Mesendoderm (in vitro differentiated cells): Measurements from ENCODE around the gene BEST2.
A peak's percentile ranks its signal among the peaks of the same experiment; 100 is the strongest.

Experiments used
- DNase-seq: peaks from one replicate; pipeline ENCODE4 v3.0.0; 2013
- H2AK5ac ChIP-seq: 2 replicates; pipeline ENCODE4 v1.6.1; 2013; ENCODE audit warnings: low read length, inconsistent platforms
- H2BK120ac ChIP-seq: 2 replicates; pipeline ENCODE4 v1.6.1; 2013; ENCODE audit warnings: low read depth, mild to moderate bottlenecking, low read length, moderate library complexity, mixed read lengths
- H2BK15ac ChIP-seq: replicated peaks from 2 replicates; pipeline ENCODE4 v1.6.1; 2013; ENCODE audit warnings: low read depth, mild to moderate bottlenecking, moderate library complexity
- H2BK5ac ChIP-seq: 2 replicates; pipeline ENCODE4 v1.6.1; 2013; ENCODE audit warnings: low read length, inconsistent platforms
- H3K18ac ChIP-seq: 2 replicates; pipeline ENCODE4 v1.6.1; 2013; ENCODE audit warnings: mild to moderate bottlenecking, low read length, mixed read lengths
- H3K23ac ChIP-seq: one replicate; pipeline ENCODE4 v1.6.1; 2013; ENCODE audit warnings: low read length
- H3K27ac ChIP-seq: 2 replicates; pipeline ENCODE4 v1.5.1; 2013; ENCODE audit warnings: low read depth, mild to moderate bottlenecking, inconsistent platforms, low read length, moderate library complexity
- H3K27me3 ChIP-seq: 2 replicates; pipeline ENCODE4 v1.6.1; 2013; ENCODE audit warnings: low read length, control low read depth, mild to moderate bottlenecking, inconsistent platforms; ENCODE audit not compliant: insufficient read depth, poor library complexity
- H3K36me3 ChIP-seq: 2 replicates; pipeline ENCODE4 v1.6.1; 2013; ENCODE audit warnings: low read length, inconsistent platforms; ENCODE audit not compliant: control insufficient read depth, insufficient read depth
- H3K4ac ChIP-seq: one replicate; pipeline ENCODE4 v1.6.1; 2013; ENCODE audit warnings: low read depth, mild to moderate bottlenecking, low read length, moderate library complexity
- H3K4me1 ChIP-seq: 2 replicates; pipeline ENCODE4 v1.6.1; 2013; ENCODE audit warnings: low read depth, low read length, inconsistent platforms; ENCODE audit not compliant: control insufficient read depth
- H3K4me2 ChIP-seq: 2 replicates; pipeline ENCODE4 v1.6.1; 2013; ENCODE audit warnings: low read length
- H3K4me3 ChIP-seq: 2 replicates; pipeline ENCODE4 v1.5.1; 2013; ENCODE audit warnings: mild to moderate bottlenecking, low read length
- H3K56ac ChIP-seq: one replicate; pipeline ENCODE4 v1.6.1; 2013; ENCODE audit warnings: low read length
- H3K79me1 ChIP-seq: 2 replicates; pipeline ENCODE4 v1.6.1; 2013; ENCODE audit warnings: low read length, inconsistent platforms
- H3K79me2 ChIP-seq: 2 replicates; pipeline ENCODE4 v1.6.1; 2013; ENCODE audit warnings: mild to moderate bottlenecking, low read length; ENCODE audit not compliant: control insufficient read depth, insufficient read depth
- H3K9ac ChIP-seq: 2 replicates; pipeline ENCODE4 v1.6.1; 2013; ENCODE audit warnings: low read length, inconsistent platforms
- H4K5ac ChIP-seq: one replicate; pipeline ENCODE4 v1.6.1; 2013; ENCODE audit warnings: low read length
- H4K8ac ChIP-seq: one replicate; pipeline ENCODE4 v1.6.1; 2013; ENCODE audit warnings: low read depth, mild to moderate bottlenecking, control low read depth, low read length, moderate library complexity
- WGBS: extraction: QIAGEN DNeasy Blood & Tissue Kit; methylation state at CpG from one replicate; pipeline ENCODE4 v1.1.7; 2013; ENCODE audit warnings: low lambda C conversion rate, missing lambda C conversion rate; ENCODE audit not compliant: insufficient coverage; ENCODE audit errors: extremely low coverage; 5-methylcytosine and 5-hydroxymethylcytosine counted together

BEST2 gene

DNA sequence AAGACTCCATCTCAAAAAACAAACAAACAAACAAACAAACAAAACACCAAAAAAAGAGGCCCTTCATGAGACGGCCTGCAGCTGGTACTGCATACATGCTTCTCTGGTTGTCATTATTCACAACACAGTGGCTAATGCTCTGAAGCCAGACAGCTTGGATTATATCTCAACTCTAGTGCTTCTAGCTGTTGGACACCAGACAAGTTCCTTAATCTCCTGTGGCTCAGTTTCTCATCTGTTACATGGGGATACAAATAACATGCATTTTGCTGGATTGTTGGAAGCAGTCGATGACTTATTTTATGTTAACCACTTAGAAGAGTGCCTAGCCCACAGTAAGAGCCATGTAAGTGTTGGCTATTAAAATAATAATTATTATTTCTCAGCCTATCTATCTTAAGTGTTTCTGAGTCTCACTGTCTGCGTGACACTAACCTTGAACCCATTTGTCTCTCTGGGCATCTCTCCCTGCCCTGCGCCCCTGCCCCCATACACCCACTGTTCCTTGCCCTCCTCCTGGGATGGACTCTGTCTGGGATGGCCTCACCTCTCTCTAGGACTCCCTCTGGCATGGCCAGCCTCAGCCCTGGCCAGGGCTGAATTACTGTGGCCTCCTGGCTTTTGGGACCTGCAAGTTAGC is 36.6 kb downstream of the BEST2 start:
- Histone ChIP-seq H3K79me2 (peaks cover 1% of the 10 kb centered on the region), H2BK120ac (no peak overlapping the region), H4K5ac (no peak overlapping the region), H4K8ac (no peak overlapping the region), H2AK5ac (peak overlapping the region; percentile 72), H3K23ac (peak overlapping the region; percentile 6), H3K27me3 (no peaks in the 10 kb centered on the region), H3K4me2 (no peak overlapping the region), H2BK15ac (no peak overlapping the region), H3K18ac (peak overlapping the region; percentile 33), H3K4me1 (peaks cover 21% of the 10 kb centered on the region), H3K36me3 (no peaks in the 10 kb centered on the region), H3K4ac (no peak overlapping the region), H3K9ac (peak overlapping the region; percentile 71), H2BK5ac (peak overlapping the region; percentile 85), H3K56ac (peak overlapping the region; percentile 84), H3K4me3 (no peak overlapping the region), H3K27ac (peak overlapping the region; percentile 15), H3K79me1 (peaks cover 2% of the 10 kb centered on the region)
- WGBS, result no CpG with 5 or more reads among the region's 4 CpGs
- DNase-seq, result no peak

DNA sequence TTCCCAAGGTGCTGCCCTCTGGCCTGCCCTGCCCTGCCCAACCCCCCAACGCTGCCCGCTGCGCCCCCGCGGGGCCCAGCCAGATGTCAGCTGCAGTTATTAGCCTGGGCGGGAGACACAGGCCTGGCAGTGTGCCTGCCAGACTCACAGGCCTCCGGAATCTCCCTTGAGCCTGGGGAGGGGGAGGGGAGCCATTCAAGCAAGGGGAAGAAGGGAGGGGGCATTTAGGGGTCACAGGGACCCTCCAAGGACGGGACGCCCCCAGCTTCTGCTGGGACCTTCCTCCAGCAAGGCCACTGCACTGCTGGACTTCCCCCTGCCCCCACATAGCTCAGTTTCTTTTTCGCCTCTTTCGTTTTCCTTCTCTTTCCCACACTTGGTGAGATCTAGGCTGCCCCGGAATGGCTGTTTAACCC is 37.1 kb downstream of the BEST2 start:
- Histone ChIP-seq H3K9ac (peak overlapping the region; percentile 71), H3K18ac (peak overlapping the region; percentile 33), H3K27ac (peak overlapping the region; percentile 15), H2BK120ac (no peak overlapping the region), H4K5ac (no peak overlapping the region), H2AK5ac (peak overlapping the region; percentile 72), H3K36me3 (no peaks in the 10 kb centered on the region), H3K4me3 (no peak overlapping the region), H3K79me2 (peaks cover 1% of the 10 kb centered on the region), H3K79me1 (peaks cover 2% of the 10 kb centered on the region), H2BK15ac (no peak overlapping the region), H3K4me1 (peaks cover 17% of the 10 kb centered on the region), H2BK5ac (peak overlapping the region; percentile 85), H3K23ac (no peak overlapping the region), H3K4me2 (peak overlapping the region; percentile 37), H3K27me3 (no peaks in the 10 kb centered on the region), H4K8ac (no peak overlapping the region), H3K56ac (peak overlapping the region; percentile 84), H3K4ac (no peak overlapping the region)
- no CpG with 5 or more reads among the region's 12 CpGs for WGBS
- DNase-seq, result peak; percentile 73

- WGBS, result no CpG with 5 or more reads among the region's 46 CpGs
- H3K4me1 ChIP-seq, result peaks cover 17% of the 10 kb centered on the region
- H3K56ac ChIP-seq, result peak overlapping the region; percentile 84
- no peaks in the 10 kb centered on the region for H3K36me3 ChIP-seq
- peak overlapping the region; percentile 15 for H3K27ac ChIP-seq
- DNase-seq, result peak; percentile 58
- H3K4me2 ChIP-seq, result peak overlapping the region; percentile 37
- peak overlapping the region; percentile 94 for H3K18ac ChIP-seq
- no peak overlapping the region for H4K5ac ChIP-seq
- H3K4me3 ChIP-seq, result no peak overlapping the region
- H2BK15ac ChIP-seq, result no peak overlapping the region
- H3K79me2 ChIP-seq, result peaks cover 1% of the 10 kb centered on the region
- no peaks in the 10 kb centered on the region for H3K27me3 ChIP-seq
- H3K4ac ChIP-seq, result peak overlapping the region; percentile 64
- H4K8ac ChIP-seq, result no peak overlapping the region
- no peak overlapping the region for H3K23ac ChIP-seq
- H2BK120ac ChIP-seq, result peak overlapping the region; percentile 55
- peaks cover 2% of the 10 kb centered on the region for H3K79me1 ChIP-seq
- H2AK5ac ChIP-seq, result no peak overlapping the region
- peak overlapping the region; percentile 5 for H2BK5ac ChIP-seq
- peak overlapping the region; percentile 71 for H3K9ac ChIP-seq
Measured at GRCh38 chr19:12789098-12789903, 37.7 kb downstream of the BEST2 start.

DNA sequence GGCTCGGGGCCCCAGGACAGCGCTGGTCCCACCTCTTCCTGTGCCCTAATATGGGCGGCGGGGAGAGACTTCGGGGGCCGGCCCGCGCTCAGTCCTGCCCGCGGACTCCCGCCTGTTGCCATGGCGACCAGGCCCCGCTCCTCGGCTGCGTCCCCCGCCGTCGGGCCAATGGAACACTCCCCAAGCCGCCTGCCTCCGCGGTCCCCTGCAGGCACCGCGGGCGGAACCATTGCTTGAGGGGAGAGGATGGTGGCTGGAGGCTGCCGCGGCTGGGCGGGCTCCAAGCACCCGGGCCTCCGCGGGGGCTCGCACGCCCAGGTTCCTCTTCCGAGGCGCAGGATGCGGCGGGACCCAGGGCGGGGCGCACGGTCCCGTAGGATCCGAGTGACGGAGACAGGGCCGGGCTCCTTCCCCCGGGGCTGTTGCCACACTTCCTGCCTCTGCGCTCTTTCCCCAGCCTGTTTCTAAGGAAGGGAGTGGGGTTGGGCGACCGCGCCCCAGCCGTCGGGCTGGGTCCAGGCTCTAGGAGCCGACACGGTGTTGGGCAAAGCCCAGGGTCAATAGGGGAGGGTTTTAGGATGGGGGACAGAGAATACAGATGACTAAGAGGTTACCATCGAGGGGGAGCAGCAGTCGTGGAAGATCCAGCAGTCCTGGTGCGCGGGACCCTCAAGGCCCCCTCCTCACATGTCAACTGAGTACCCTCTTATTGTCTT is 38.5 kb downstream of the BEST2 start:
- peak overlapping the region; percentile 69 for H3K27ac ChIP-seq
- no peak overlapping the region for H2BK5ac ChIP-seq
- H3K79me2 ChIP-seq, result peaks cover 1% of the 10 kb centered on the region
- H3K18ac ChIP-seq, result peak overlapping the region; percentile 94
- H3K4me1 ChIP-seq, result peaks cover 17% of the 10 kb centered on the region
- H3K79me1 ChIP-seq, result peaks cover 2% of the 10 kb centered on the region
- peak overlapping the region; percentile 84 for H3K56ac ChIP-seq
- no CpG with 5 or more reads among the region's 56 CpGs for WGBS
- peak overlapping the region; percentile 73 for H3K9ac ChIP-seq
- no peak overlapping the region for H4K5ac ChIP-seq
- H3K27me3 ChIP-seq, result no peaks in the 10 kb centered on the region
- no peak overlapping the region for H2BK15ac ChIP-seq
- H3K23ac ChIP-seq, result peak overlapping the region; percentile 24
- peak overlapping the region; percentile 64 for H3K4ac ChIP-seq
- DNase-seq, result peak; percentile 98
- peak overlapping the region; percentile 67 for H3K4me2 ChIP-seq
- H2AK5ac ChIP-seq, result no peak overlapping the region
- H4K8ac ChIP-seq, result no peak overlapping the region
- no peaks in the 10 kb centered on the region for H3K36me3 ChIP-seq
- no peak overlapping the region for H2BK120ac ChIP-seq
- no peak overlapping the region for H3K4me3 ChIP-seq

DNA sequence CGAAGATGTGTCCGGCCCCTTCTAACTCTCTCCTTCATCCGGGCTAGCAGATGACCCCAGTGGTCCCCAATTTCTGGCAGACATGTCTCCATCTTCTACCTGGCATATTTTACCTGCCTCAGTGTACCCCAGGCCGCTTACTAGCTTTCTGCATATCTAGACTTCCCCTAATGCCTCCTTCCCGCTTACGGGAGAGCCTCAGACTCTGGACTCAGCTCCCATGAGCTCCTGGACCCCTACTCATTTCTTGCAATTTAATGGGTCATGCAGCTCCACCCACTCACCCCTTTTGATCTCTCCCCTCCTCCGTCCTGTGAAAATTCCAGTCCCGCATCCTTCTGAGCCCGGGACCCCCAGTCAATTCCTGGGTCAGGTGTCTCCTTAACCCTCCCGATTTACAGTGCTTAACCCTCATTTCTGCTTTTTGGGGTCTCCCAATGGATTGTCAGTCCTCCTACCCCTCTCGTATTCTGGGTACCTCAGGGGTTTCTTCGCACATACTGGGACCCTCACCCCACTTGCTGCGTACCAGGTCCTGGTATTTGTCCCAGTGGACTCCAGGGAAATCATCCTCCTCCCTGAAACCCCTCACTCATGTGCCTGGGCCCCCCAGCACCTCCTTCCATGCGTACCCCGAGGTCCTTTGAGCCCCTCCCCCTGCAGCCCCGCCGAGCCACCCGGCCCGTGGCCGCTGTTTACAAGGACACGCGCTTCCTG is 39.2 kb downstream of the BEST2 start:
- no peaks in the 10 kb centered on the region for H3K36me3 ChIP-seq
- H3K27me3 ChIP-seq, result no peaks in the 10 kb centered on the region
- WGBS, result no CpG with 5 or more reads among the region's 22 CpGs
- H2BK15ac ChIP-seq, result no peak overlapping the region
- H4K8ac ChIP-seq, result no peak overlapping the region
- no peak overlapping the region for H4K5ac ChIP-seq
- peak overlapping the region; percentile 67 for H3K4me2 ChIP-seq
- no peak for DNase-seq
- H3K18ac ChIP-seq, result no peak overlapping the region
- H3K4ac ChIP-seq, result no peak overlapping the region
- H3K4me3 ChIP-seq, result no peak overlapping the region
- no peak overlapping the region for H2BK120ac ChIP-seq
- peaks cover 17% of the 10 kb centered on the region for H3K4me1 ChIP-seq
- H3K56ac ChIP-seq, result peak overlapping the region; percentile 84
- peaks cover 1% of the 10 kb centered on the region for H3K79me2 ChIP-seq
- H3K9ac ChIP-seq, result peak overlapping the region; percentile 73
- H2AK5ac ChIP-seq, result no peak overlapping the region
- H3K27ac ChIP-seq, result peak overlapping the region; percentile 69
- H3K23ac ChIP-seq, result peak overlapping the region; percentile 24
- peaks cover 2% of the 10 kb centered on the region for H3K79me1 ChIP-seq
- H2BK5ac ChIP-seq, result no peak overlapping the region
